Measurements from ENCODE around the gene WNT7A. TPM values are rescaled to one million over a fixed set of nuclear protein-coding genes. Genes with fewer than 3 reads are reported as not detected.

The WNT7A gene
- total and polyA plus RNA-seq, 2 donors (not counting 3 experiments of a cell fraction or from before 2014, with no cell fraction given) = not detected

DNA sequence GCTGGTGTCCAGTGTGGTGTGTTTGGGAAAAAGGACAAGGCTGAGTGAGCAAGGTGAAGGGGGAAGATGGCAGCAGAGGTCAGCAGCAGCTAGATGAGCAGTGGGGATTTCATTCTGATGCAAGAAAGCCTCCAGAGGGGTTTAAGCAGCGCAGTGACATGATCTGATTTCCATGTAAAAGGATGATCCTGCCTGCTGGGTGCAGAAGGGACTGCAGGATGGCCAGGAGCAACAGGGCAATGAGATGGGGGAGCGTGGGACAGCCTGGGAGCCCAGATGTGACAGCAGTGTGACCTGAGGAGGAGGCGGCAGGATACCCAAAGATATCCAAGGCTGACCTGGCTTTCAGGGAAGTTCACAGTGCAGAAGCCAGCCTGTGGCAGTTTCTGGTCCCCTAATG lies 6.1 kb downstream of the WNT7A start:
- Histone ChIP-seq H4K20me1 (replicated peaks; ENCODE audit: control insufficient read depth, extremely low read depth, insufficient read depth, low read length) (no peaks in the 10 kb centered on the region), H3K4me3 (replicated peaks in 1 of 3; ENCODE audit: insufficient read depth in 1 of 3, low read depth in 1 of 3, low read length in 3 of 3) (no peak overlapping the region), H3K4me1 (ENCODE audit: control insufficient read depth, extremely low read depth, insufficient read depth, low read length) (no peaks in the 10 kb centered on the region), H3K9me3 (replicated peaks; ENCODE audit: control insufficient read depth, insufficient read depth, low read length) (no peaks in the 10 kb centered on the region), H3K27ac (ENCODE audit: insufficient read depth, low read depth, low read length) (no peak overlapping the region), H3K79me2 (ENCODE audit: control insufficient read depth, insufficient read depth, low read length) (no peaks in the 10 kb centered on the region), H3K9ac (replicated peaks; ENCODE audit: extremely low read depth, insufficient read depth, low read length) (no peak overlapping the region), H3K36me3 (ENCODE audit: control insufficient read depth in 2 of 2, extremely low read depth in 1 of 2, insufficient read depth in 2 of 2, low read length in 2 of 2) (no peaks in the 10 kb centered on the region), H3K9me1 (replicated peaks; ENCODE audit: control insufficient read depth, extremely low read depth, insufficient read depth, low read length) (no peaks in the 10 kb centered on the region), H2AFZ (ENCODE audit: low read depth, low read length) (no peak overlapping the region), H3K4me2 (ENCODE audit: insufficient read depth, low read length) (no peak overlapping the region), H3K27me3 (ENCODE audit: control insufficient read depth in 2 of 2, insufficient read depth in 2 of 2, low read length in 2 of 2) (peaks cover 17 to 21% of the 10 kb centered on the region in 2 experiments)
- BruUV-seq (replicated peaks) = no TSS peak
- no peak for DNase-seq (ENCODE audit: low read depth, low spot score)
- FAIRE-seq = no peak
- TF ChIP-seq FOS (IDR thresholded peaks at IDR 0.05; ENCODE audit: borderline replicate concordance, insufficient read depth, low read length) (no peak), MYC (IDR thresholded peaks at IDR 0.05; ENCODE audit: low read depth, low read length) (no peak), JUN (IDR thresholded peaks at IDR 0.05; ENCODE audit: borderline replicate concordance, insufficient read depth, insufficient read length, low read depth) (no peak), POLR2AphosphoS5 (IDR thresholded peaks at IDR 0.05; ENCODE audit: insufficient read depth, low read depth, low read length) (no peak), EZH2 (IDR thresholded peaks at IDR 0.05; ENCODE audit: borderline replicate concordance, low read depth, low read length, severe bottlenecking) (no peak), POLR2A (IDR thresholded peaks at IDR 0.05; ENCODE audit: low read depth, low read length) (no peak), GATA2 (IDR thresholded peaks at IDR 0.05; ENCODE audit: insufficient read depth, insufficient read length, low read depth, low read length) (no peak)
- TF ChIP-seq, protein P1, sequence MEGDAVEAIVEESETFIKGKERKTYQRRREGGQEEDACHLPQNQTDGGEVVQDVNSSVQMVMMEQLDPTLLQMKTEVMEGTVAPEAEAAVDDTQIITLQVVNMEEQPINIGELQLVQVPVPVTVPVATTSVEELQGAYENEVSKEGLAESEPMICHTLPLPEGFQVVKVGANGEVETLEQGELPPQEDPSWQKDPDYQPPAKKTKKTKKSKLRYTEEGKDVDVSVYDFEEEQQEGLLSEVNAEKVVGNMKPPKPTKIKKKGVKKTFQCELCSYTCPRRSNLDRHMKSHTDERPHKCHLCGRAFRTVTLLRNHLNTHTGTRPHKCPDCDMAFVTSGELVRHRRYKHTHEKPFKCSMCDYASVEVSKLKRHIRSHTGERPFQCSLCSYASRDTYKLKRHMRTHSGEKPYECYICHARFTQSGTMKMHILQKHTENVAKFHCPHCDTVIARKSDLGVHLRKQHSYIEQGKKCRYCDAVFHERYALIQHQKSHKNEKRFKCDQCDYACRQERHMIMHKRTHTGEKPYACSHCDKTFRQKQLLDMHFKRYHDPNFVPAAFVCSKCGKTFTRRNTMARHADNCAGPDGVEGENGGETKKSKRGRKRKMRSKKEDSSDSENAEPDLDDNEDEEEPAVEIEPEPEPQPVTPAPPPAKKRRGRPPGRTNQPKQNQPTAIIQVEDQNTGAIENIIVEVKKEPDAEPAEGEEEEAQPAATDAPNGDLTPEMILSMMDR (IDR thresholded peaks at IDR 0.05; ENCODE audit: extremely low read depth in 1 of 2, insufficient read depth in 1 of 2, low read depth in 1 of 2, low read length in 2 of 2) = no peak
- intact Hi-C loops (cut with micrococcal nuclease) (no loop called here), dilution Hi-C loops (cut with MboI; ENCODE audit: extremely low pct_ligation_motif_present, low sequenced_read_pairs) (no loop called here)
- POLR2A ChIA-PET = no interaction called here
- CTCF ChIA-PET = no interaction called here
